Endometrium (tissue), 2 donors: ENCODE measurements around the gene OR52B4.
"Not testable (repeated sequence)": the region's sequence is repeated elsewhere in the genome, so short reads cannot be mapped to it uniquely, and the experiment has no call there.

Experiments
- FAIRE-seq: peaks from 2 replicates; lab custom pipeline; 2012; peaks lifted over from hg19 to GRCh38; lab: Jason Lieb, UNC
- donor health status: control.
- donor health status: control.

The OR52B4 gene

DNA sequence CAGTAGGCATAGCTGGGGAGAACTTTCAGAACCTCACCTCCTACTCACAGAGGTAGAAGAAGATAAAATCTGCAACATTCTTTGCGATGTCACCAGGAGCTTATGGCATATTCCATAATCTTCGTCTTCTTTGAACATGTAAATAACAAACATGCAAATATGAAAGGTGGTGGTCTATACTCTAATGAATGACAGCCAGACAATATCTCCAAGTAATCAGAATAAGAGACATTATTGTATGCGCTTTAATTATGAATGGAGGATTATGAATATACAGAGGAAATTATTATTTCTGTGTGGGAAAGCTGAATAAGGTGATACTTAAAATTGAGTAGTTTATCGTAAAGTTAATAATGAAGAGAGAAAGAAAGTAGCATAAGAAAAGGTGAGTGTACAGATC is at the start of gene OR52B4:
Gene OR52B4, minus strand, starts transcription at position 101 of the 400 bp plus-strand sequence. Its CDS starts 91 bp downstream, at position 10.
- no peak for FAIRE-seq

- no peak for FAIRE-seq
These were observed 48.6 kb upstream of the OR52B4 start for GRCh38 chr11:4416816-4417215.

DNA sequence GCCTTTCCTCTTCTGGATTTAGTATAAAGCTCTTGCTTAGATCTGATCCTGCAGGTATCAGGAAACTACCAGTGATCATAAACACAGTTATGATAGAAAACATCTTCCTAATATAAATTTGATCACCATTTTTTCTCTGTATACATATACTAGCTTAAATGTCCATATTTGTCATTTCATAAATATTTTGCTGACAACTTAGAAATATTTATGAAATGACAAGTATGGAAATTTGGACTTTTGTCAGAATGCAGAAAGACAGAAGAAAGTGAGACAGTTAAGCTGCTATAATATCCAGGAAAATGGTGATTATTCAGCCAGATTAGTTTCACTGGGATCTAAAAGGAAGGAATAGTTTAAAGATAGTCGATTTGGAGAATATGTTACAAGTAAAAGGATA is 48.1 kb upstream of the OR52B4 start:
- FAIRE-seq = no peak

- FAIRE-seq = not testable (repeated sequence)
These were observed 38.0 kb upstream of the OR52B4 start for GRCh38 chr11:4406206-4406605.

- FAIRE-seq = no peak
These were observed 25.7 kb upstream of the OR52B4 start for GRCh38 chr11:4393858-4394223.

GRCh38 chr11:4393209-4393857 is 25.1 kb upstream of the OR52B4 start, which contains the start of gene TRIM21:
Gene TRIM21 (minus strand): TSS chr11:4393702. CDS start chr11:4390409, 3,293 bp downstream.
- FAIRE-seq = peak; percentile 58

- no peak for FAIRE-seq
These were observed 20.0 kb upstream of the OR52B4 start for GRCh38 chr11:4388221-4388620.

DNA sequence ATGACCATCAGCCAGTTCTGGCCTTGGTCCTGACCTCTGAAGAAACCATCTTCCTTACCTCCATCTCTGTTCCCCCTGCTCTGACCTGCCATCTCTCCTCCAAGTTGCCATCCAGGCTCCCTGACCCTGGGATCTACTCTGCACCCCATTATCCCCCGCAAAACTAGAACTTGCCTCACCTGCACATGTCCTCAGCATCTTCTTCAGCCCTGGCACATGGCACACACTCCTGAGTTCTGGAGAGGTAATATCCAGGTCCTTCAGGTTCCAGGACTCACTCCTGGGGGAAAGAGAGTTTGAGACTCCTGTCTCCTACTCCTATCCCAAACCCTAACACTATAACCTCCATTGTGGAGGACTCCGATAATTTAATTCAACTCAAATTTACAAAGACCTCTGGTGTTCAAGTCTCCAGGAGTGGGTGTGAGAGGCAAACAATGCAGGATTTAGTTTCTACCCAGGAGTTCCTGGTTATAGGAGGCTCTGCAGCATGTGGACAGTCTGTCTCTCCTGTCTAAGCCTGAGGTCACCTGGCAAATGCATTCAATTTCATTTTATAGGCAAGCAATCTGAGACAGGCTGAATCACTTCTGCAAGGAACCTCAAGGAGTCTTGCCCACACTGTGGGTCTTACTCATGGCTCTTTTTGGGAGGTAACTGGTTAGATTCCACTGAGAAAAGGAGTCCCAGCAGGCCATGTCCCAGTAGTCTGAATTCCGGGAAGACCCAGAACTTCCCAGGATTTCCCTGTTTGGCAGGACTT is 18.0 kb upstream of the OR52B4 start:
- FAIRE-seq = no peak

- no peak for FAIRE-seq
These were observed 13.7 kb upstream of the OR52B4 start for GRCh38 chr11:4381901-4382300.

DNA sequence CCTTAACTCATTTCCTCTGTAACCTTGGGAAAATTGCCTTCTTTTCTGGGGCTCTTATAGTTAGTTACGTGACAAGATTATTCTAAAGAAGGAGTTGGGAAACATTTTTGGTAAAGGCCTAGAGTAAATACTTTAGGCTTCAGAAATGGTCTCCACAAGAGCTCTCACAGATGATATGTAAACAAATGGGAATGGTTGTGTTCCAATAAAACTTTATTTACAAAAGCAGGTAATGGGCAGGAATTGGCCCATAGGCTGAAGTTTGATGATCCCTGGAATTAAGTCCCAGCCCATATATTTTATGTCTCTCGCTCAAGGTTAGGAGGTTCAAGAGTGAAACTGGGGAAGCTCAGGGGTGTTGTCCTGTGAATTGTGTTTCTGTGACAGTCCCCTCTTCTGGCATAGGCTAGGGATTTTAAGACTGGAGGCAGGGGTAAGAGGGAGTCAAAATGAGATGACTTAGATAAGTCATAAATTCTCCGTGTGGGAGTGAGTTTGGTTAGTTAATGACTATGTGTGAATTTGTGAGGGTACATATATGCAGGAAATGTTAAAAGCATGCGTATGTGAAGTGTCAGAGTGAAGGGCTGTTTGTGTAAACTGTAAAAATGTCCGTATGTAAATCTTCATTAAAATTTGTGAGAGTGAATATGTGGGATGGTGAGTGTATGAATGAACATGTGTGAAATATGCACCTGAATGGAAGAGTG is 7.4 kb upstream of the OR52B4 start:
- FAIRE-seq = no peak

DNA sequence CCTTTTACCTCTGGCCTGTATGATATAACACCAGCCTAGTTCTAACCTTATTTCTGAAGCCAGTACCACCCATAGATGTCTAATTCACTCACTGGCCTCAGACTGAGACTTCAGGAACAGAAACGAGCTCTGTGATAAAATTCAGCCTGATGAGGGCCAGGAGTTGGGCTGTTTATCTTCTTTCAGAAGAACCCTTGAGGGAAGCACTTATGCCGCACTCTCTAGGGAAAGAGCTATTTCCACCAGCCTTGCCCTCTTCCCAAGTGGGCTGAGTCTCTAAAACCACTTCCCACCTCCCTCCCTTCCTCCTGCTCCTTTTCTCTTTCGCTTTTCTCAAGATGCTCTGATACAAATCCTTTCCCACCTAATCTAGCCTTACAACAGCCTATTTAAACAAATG is 2.0 kb upstream of the OR52B4 start:
- FAIRE-seq = no peak

DNA sequence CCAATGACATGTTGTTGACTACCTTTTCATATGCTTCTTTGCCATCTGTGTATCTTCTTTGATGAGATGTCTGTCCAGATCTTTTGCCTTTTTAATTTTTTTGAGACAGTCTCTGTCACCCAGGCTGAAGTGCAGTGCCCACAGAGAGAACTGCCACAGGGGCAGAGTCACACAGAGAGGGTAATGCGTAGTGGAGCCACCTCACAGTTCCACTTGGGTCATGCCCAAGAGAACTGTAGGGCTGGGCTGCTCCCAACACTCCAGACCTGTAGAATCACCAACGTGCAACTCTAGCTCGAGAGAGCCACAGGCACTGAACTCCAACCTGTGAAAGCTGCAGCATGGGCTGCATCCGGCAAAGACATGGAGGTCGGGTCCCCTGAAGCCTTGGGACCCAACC is 20.0 kb downstream of the OR52B4 start:
- not testable (repeated sequence) for FAIRE-seq

GRCh38 chr11:4345366-4345765 is 22.8 kb downstream of the OR52B4 start:
- not testable (repeated sequence) for FAIRE-seq

- FAIRE-seq = not testable (repeated sequence)
These were observed 33.8 kb downstream of the OR52B4 start for GRCh38 chr11:4334356-4334755.
